GM12878 (cell line): Measurements from ENCODE around the gene MPC1. TPM values are rescaled to one million over a fixed set of nuclear protein-coding genes. Genes with fewer than 3 reads are reported as not detected.

Experiments
- ATAC-seq: fragments of 200-7000 bp; cut with Tn5 transposase; 3 replicates; pipeline ENCODE4 v1.9.1; 2020; ENCODE audit warnings: mild to moderate bottlenecking, moderate library complexity
- BruUV-seq: library from RNA; stranded (reverse); fragments of 400-500 nt; replicated peaks from 2 replicates; lab custom pipeline; 2021; lab: Mats Ljungman, UMichigan
- CTCF ChIA-PET: fragments of 300-600 bp; sonication (Branson Sonifier 250); formaldehyde crosslinking; extraction: SDS; loops from one replicate; lab custom pipeline; 2021; ENCODE audit warnings: inconsistent platforms; lab: Yijun Ruan, JAX
- POLR2A ChIA-PET: fragments of 350-600 bp; formaldehyde crosslinking; extraction: SDS; loops from one replicate; lab custom pipeline; 2021; ENCODE audit warnings: inconsistent platforms; lab: Charles Lee
- RAD21 ChIA-PET: fragments of 300-600 bp; sonication (Branson Sonifier 250); formaldehyde crosslinking; loops from one replicate; lab custom pipeline; 2023; ENCODE audit warnings: antibody characterized with exemption; ENCODE audit not compliant: unreplicated experiment; lab: Charles Lee
- SMC1A ChIA-PET: fragments of 300-600 bp; sonication (Branson Sonifier 250); formaldehyde crosslinking; loops from one replicate; lab custom pipeline; 2023; ENCODE audit not compliant: unreplicated experiment, uncharacterized antibody; lab: Charles Lee
- DNase-seq: peaks from one replicate; pipeline ENCODE4 v3.0.0-alpha.2; 2011; ENCODE audit warnings: low read depth, low spot score
- FAIRE-seq: peaks from 3 replicates; lab custom pipeline; 2011; peaks lifted over from hg19 to GRCh38; lab: Jason Lieb, UNC
- H2AFZ ChIP-seq: 2 replicates; pipeline ENCODE4 v1.6.0; 2011; ENCODE audit warnings: low read depth, low read length, control low read depth; ENCODE audit not compliant: control insufficient read depth
- H3K27ac ChIP-seq: 2 replicates; pipeline ENCODE4 v1.5.1; 2011; ENCODE audit warnings: control low read depth; ENCODE audit not compliant: control insufficient read depth, insufficient read depth
- H3K27me3 ChIP-seq, 2 experiments: replicated peaks in 1 of 2; 2 replicates each; pipeline versions ENCODE4 v1.6.0 to v1.6.1; 2011; ENCODE audit warnings: low read length in 1 of 2; ENCODE audit not compliant: control insufficient read depth in 2 of 2, insufficient read depth in 2 of 2
- H3K36me3 ChIP-seq, 2 experiments: 2 replicates each; pipeline ENCODE4 v1.5.1; 2011; ENCODE audit warnings: low read length in 1 of 2; ENCODE audit not compliant: control insufficient read depth in 2 of 2, insufficient read depth in 2 of 2
- H3K4me1 ChIP-seq: 2 replicates; pipeline ENCODE4 v1.6.1; 2011; ENCODE audit warnings: mild to moderate bottlenecking, low read length, moderate library complexity, mixed read lengths; ENCODE audit not compliant: control insufficient read depth, insufficient read depth
- H3K4me2 ChIP-seq: 2 replicates; pipeline ENCODE4 v1.6.0; 2011; ENCODE audit warnings: control low read depth; ENCODE audit not compliant: control insufficient read depth, insufficient read depth
- H3K4me3 ChIP-seq: fragments of 200-600 bp; sonication (generic); 2 replicates; pipeline ENCODE4 v1.5.1; 2016
- H3K79me2 ChIP-seq: 2 replicates; pipeline ENCODE4 v1.6.0; 2011; ENCODE audit warnings: low read length; ENCODE audit not compliant: control insufficient read depth, insufficient read depth
- H3K9ac ChIP-seq: 2 replicates; pipeline ENCODE4 v1.8.0; 2011; ENCODE audit warnings: low read length, control low read depth, mixed read lengths; ENCODE audit not compliant: control insufficient read depth, insufficient read depth
- H3K9me3 ChIP-seq: replicated peaks from 3 replicates; pipeline ENCODE4 v1.5.1; 2011; ENCODE audit warnings: mild to moderate bottlenecking, low read length; ENCODE audit not compliant: control insufficient read depth, insufficient read depth
- H4K20me1 ChIP-seq: 2 replicates; pipeline ENCODE4 v1.6.0; 2011; ENCODE audit not compliant: control insufficient read depth, insufficient read depth
- ATF3 ChIP-seq: IDR thresholded peaks from 2 replicates; pipeline ENCODE4 v1.6.1; 2011; ENCODE audit warnings: low read depth, mild to moderate bottlenecking, low read length, moderate library complexity, borderline replicate concordance; ENCODE audit errors: extremely low read depth
- BCL3 ChIP-seq: IDR thresholded peaks from 2 replicates; pipeline ENCODE4 v1.6.1; 2011; ENCODE audit warnings: borderline replicate concordance, low read depth, mild to moderate bottlenecking, moderate library complexity, low read length; ENCODE audit not compliant: insufficient read depth, poor library complexity, severe bottlenecking
- KLF5 ChIP-seq: fragments of 450-650 bp; IDR thresholded peaks from 2 replicates; pipeline ENCODE4 v1.6.1; 2014; ENCODE audit warnings: mild to moderate bottlenecking; ENCODE audit not compliant: partially characterized antibody
- MLLT1 ChIP-seq: fragments of 450-650 bp; IDR thresholded peaks from 2 replicates; pipeline ENCODE4 v1.6.1; 2016; ENCODE audit warnings: mild to moderate bottlenecking
- MTA2 ChIP-seq: fragments of 450-650 bp; IDR thresholded peaks from 2 replicates; pipeline ENCODE4 v1.6.1; 2016; ENCODE audit warnings: low read depth, mild to moderate bottlenecking, moderate library complexity
- MTA3 ChIP-seq: IDR thresholded peaks from 2 replicates; pipeline ENCODE4 v1.6.1; 2012; ENCODE audit warnings: low read length, inconsistent platforms, borderline replicate concordance
- NFIC ChIP-seq: IDR thresholded peaks from 2 replicates; pipeline ENCODE4 v1.6.1; 2012; ENCODE audit warnings: low read depth, mild to moderate bottlenecking, inconsistent platforms, low read length, moderate library complexity
- NFYB ChIP-seq: IDR thresholded peaks from 2 replicates; pipeline ENCODE4 v1.6.1; 2011; ENCODE audit warnings: low read depth, mild to moderate bottlenecking, low read length, improper control_type of control experiment, moderate library complexity; ENCODE audit not compliant: insufficient read depth
- PML ChIP-seq: IDR thresholded peaks from 2 replicates; pipeline ENCODE4 v1.6.1; 2012; ENCODE audit warnings: low read length, inconsistent platforms
- SIN3A ChIP-seq: IDR thresholded peaks from 2 replicates; pipeline ENCODE4 v1.6.1; 2012; ENCODE audit warnings: low read depth, low read length, improper control_type of control experiment
- SMAD1 ChIP-seq: fragments of 450-650 bp; IDR thresholded peaks from 2 replicates; pipeline ENCODE4 v1.6.1; 2018; ENCODE audit warnings: mild to moderate bottlenecking, low read depth; ENCODE audit not compliant: partially characterized antibody
- TCF3 ChIP-seq: IDR thresholded peaks from 2 replicates; pipeline ENCODE4 v1.6.1; 2012; ENCODE audit warnings: low read depth, mild to moderate bottlenecking, low read length, borderline replicate concordance; ENCODE audit not compliant: insufficient read depth
- ZNF207 ChIP-seq: fragments of 450-650 bp; IDR thresholded peaks from 2 replicates; pipeline ENCODE4 v1.6.1; 2014; ENCODE audit warnings: antibody characterized with exemption, mild to moderate bottlenecking, borderline replicate concordance
- ZNF217 ChIP-seq: fragments of 450-650 bp; IDR thresholded peaks from 2 replicates; pipeline ENCODE4 v1.6.1; 2017; ENCODE audit warnings: antibody characterized with exemption, mild to moderate bottlenecking
- ZZZ3 ChIP-seq: IDR thresholded peaks from 2 replicates; pipeline ENCODE4 v1.6.1; 2011; ENCODE audit warnings: low read depth; ENCODE audit not compliant: control insufficient read depth, insufficient read length
- WGBS: methylation state at CpG from one replicate; pipeline ENCODE4 v1.1.6; 2016; ENCODE audit warnings: low lambda C conversion rate; ENCODE audit not compliant: insufficient replicate concordance, insufficient coverage; ENCODE audit errors: missing lambda C conversion rate; 5-methylcytosine and 5-hydroxymethylcytosine counted together
- in situ Hi-C: fragments of 300-500 bp; cut with MboI; formaldehyde crosslinking; loops from 9 replicates; pipeline ENCODE4 v1.14.3; 2018; ENCODE audit warnings: mixed read lengths
- intact Hi-C: fragments of 100-400 bp; cut with micrococcal nuclease; formaldehyde crosslinking; loops from one replicate; pipeline ENCODE4 v1.14.2; 2022; ENCODE audit not compliant: unreplicated experiment
- polyA plus RNA-seq, 11 experiments: library from polyadenylated mRNA; depleted of rRNA in 4 of 11; unstranded in 6 of 11; stranded (reverse) in 5 of 11; fragments of >200 nt; fragmentation: Nextera tagmentation in 4 of 11; fragmentation: Illumina TruSeq in 1 of 11; extraction: Ambion mirVana in 4 of 11; extraction: Trizol in 1 of 11; gene quantifications; 1 replicate in 1 of 11; 2 replicates in 10 of 11; pipeline versions ENCODE4 v1.2.1 to v1.2.3, GENCODE V29; 2011 to 2016; ENCODE audit warnings: inconsistent platforms in 2 of 11, missing spikeins in 2 of 11, low read depth in 1 of 11
- total RNA-seq, 4 experiments: library from RNA; depleted of rRNA in 3 of 4; stranded (reverse); fragments of >200 nt in 3 of 4; fragmentation: Illumina TruSeq in 1 of 4; extraction: Trizol in 1 of 4; gene quantifications; 2 replicates each; pipeline versions ENCODE4 v1.2.1 to v1.2.3, GENCODE V29; 2013 to 2021
- TF ChIP-seq, protein P1 (sequence below): IDR thresholded peaks from 2 replicates; pipeline ENCODE4 v1.6.1; 2012; ENCODE audit warnings: low read depth, low read length, improper control_type of control experiment

Gene MPC1
- total and polyA plus RNA-seq, 10 of the 15 experiments (the other 5 are each of a cell fraction or from before 2014, with no cell fraction given): 53.2 to 177 (median 78.8) TPM

DNA sequence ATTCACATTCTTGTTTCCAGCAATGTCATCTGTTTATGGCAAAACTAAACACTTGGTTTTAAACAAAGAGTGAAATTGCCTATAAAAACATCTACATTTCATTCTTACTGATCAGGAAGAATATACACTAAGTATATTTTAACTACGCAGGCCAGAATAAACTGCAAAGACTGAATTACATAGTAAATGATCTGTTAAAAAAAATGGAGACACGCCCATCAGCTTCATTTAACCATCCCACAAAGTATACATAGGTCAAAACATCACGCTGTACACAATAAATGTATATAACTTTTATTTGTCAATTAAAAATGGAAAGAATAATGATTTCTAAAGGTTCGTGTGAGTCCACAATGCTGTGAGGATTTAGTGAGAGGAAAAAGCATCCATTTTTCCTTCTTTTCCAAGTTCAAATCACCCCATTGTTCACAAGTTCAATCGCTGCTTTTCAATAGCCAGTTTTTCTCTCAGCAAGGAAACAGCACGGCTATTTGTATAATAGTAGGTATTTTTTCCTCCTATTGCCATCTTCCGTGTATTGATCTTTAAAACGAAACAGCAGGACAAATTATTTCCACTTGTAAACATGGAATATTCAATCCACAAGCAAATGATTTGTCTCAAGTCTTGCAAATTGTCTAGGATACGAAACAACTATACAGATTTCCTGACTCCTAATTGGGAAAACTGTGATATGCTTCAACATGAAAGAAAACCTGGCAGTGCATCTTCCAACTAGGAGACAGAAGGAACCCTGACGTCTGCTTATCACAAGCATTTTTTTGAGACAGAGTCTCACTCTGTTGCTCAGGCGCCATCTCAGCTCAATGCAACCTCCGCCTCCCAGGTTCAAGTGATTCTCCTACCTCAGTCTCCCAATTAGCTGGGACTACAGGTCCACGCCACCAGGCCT, 51.0 kb downstream of the MPC1 start:
- CTCF ChIA-PET: interaction anchor here (0.9 to 1.4 kb wide), 6 partner anchors 18 to 69 kb away, joined by 3 to 8 read pairs (median 5); no protein-coding TSS in a partner anchor
- peaks cover 93% of the 10 kb centered on the region for H3K79me2 ChIP-seq
- BruUV-seq: no TSS peak
- TF ChIP-seq ATF3: no peak
- no peak for TF ChIP-seq MTA2
- no peak for TF ChIP-seq TCF3
- TF ChIP-seq ZZZ3: no peak
- no peak for TF ChIP-seq BCL3
- TF ChIP-seq, protein P1, sequence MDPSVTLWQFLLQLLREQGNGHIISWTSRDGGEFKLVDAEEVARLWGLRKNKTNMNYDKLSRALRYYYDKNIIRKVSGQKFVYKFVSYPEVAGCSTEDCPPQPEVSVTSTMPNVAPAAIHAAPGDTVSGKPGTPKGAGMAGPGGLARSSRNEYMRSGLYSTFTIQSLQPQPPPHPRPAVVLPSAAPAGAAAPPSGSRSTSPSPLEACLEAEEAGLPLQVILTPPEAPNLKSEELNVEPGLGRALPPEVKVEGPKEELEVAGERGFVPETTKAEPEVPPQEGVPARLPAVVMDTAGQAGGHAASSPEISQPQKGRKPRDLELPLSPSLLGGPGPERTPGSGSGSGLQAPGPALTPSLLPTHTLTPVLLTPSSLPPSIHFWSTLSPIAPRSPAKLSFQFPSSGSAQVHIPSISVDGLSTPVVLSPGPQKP: no peak
- no peak for TF ChIP-seq SMAD1
- no peak for TF ChIP-seq MTA3
- TF ChIP-seq KLF5: no peak
- no peak for TF ChIP-seq NFIC
- TF ChIP-seq ZNF207: no peak
- no peak for TF ChIP-seq SIN3A
- no peak for TF ChIP-seq MLLT1
- TF ChIP-seq NFYB: no peak
- TF ChIP-seq PML: no peak
- TF ChIP-seq ZNF217: no peak

More for the DNA sequence above, 51.0 kb downstream of the MPC1 start:
- ChIA-PET RAD21 (interaction anchor here (1.3 kb wide), 2 partner anchors 19 to 50 kb away, joined by 3 to 5 read pairs; no protein-coding TSS in a partner anchor), POLR2A (no interaction called here), SMC1A (interaction anchor here (0.7 to 1.3 kb wide), 5 partner anchors 18 to 1200 kb away, joined by 3 to 4 read pairs (median 3); no protein-coding TSS in a partner anchor)
- H3K4me3 ChIP-seq: peak overlapping the region; percentile 13
- DNase-seq (no peak), ATAC-seq (no peak), FAIRE-seq (no peak)
- no peak overlapping the region; the same call in 1 of the 2 replicates for H3K9ac ChIP-seq
- H2AFZ ChIP-seq: no peak overlapping the region
- intact Hi-C loops (loop anchor here (2.0 to 10.0 kb wide), 2 partner anchors 53 to 763 kb away; no protein-coding TSS in a partner anchor), in situ Hi-C loops (loop anchor here (5.0 kb wide), 1 partner anchor 51 kb away; the partner anchor contains the start of gene MPC1)
- no peaks in the 10 kb centered on the region for H4K20me1 ChIP-seq
- no peak overlapping the region; the same call in 1 of the 2 replicates for H3K27ac ChIP-seq
- H3K9me3 ChIP-seq: no peaks in the 10 kb centered on the region; the same call in 2 of the 3 replicates
- H3K36me3 ChIP-seq: peaks cover 8 to 20% of the 10 kb centered on the region in 2 experiments
- H3K4me1 ChIP-seq: peaks cover 37% of the 10 kb centered on the region
- H3K27me3 ChIP-seq: no peaks in the 10 kb centered on the region
- peak overlapping the region; percentile 90 for H3K4me2 ChIP-seq
- 92% methylated on average over 13 of the region's 13 CpGs for WGBS
